GM12878 (cell line): Measurements from ENCODE around the gene WRAP73. TPM values are rescaled to one million over a fixed set of nuclear protein-coding genes. Genes with fewer than 3 reads are reported as not detected.

Source experiments
- ATAC-seq: fragments of 200-7000 bp; cut with Tn5 transposase; 3 replicates; pipeline ENCODE4 v1.9.1; 2020; ENCODE audit warnings: mild to moderate bottlenecking, moderate library complexity
- BruUV-seq: library from RNA; stranded (reverse); fragments of 400-500 nt; replicated peaks from 2 replicates; lab custom pipeline; 2021; lab: Mats Ljungman, UMichigan
- CTCF ChIA-PET: fragments of 300-600 bp; sonication (Branson Sonifier 250); formaldehyde crosslinking; extraction: SDS; loops from one replicate; lab custom pipeline; 2021; ENCODE audit warnings: inconsistent platforms; lab: Yijun Ruan, JAX
- POLR2A ChIA-PET: fragments of 350-600 bp; formaldehyde crosslinking; extraction: SDS; loops from one replicate; lab custom pipeline; 2021; ENCODE audit warnings: inconsistent platforms; lab: Charles Lee
- RAD21 ChIA-PET: fragments of 300-600 bp; sonication (Branson Sonifier 250); formaldehyde crosslinking; loops from one replicate; lab custom pipeline; 2023; ENCODE audit warnings: antibody characterized with exemption; ENCODE audit not compliant: unreplicated experiment; lab: Charles Lee
- SMC1A ChIA-PET: fragments of 300-600 bp; sonication (Branson Sonifier 250); formaldehyde crosslinking; loops from one replicate; lab custom pipeline; 2023; ENCODE audit not compliant: unreplicated experiment, uncharacterized antibody; lab: Charles Lee
- DNase-seq: peaks from one replicate; pipeline ENCODE4 v3.0.0-alpha.2; 2011; ENCODE audit warnings: low read depth, low spot score
- FAIRE-seq: peaks from 3 replicates; lab custom pipeline; 2011; peaks lifted over from hg19 to GRCh38; lab: Jason Lieb, UNC
- H2AFZ ChIP-seq: 2 replicates; pipeline ENCODE4 v1.6.0; 2011; ENCODE audit warnings: low read depth, low read length, control low read depth; ENCODE audit not compliant: control insufficient read depth
- H3K27ac ChIP-seq: 2 replicates; pipeline ENCODE4 v1.5.1; 2011; ENCODE audit warnings: control low read depth; ENCODE audit not compliant: control insufficient read depth, insufficient read depth
- H3K27me3 ChIP-seq, 2 experiments: replicated peaks in 1 of 2; 2 replicates each; pipeline versions ENCODE4 v1.6.0 to v1.6.1; 2011; ENCODE audit warnings: low read length in 1 of 2; ENCODE audit not compliant: control insufficient read depth in 2 of 2, insufficient read depth in 2 of 2
- H3K36me3 ChIP-seq, 2 experiments: 2 replicates each; pipeline ENCODE4 v1.5.1; 2011; ENCODE audit warnings: low read length in 1 of 2; ENCODE audit not compliant: control insufficient read depth in 2 of 2, insufficient read depth in 2 of 2
- H3K4me1 ChIP-seq: 2 replicates; pipeline ENCODE4 v1.6.1; 2011; ENCODE audit warnings: mild to moderate bottlenecking, low read length, moderate library complexity, mixed read lengths; ENCODE audit not compliant: control insufficient read depth, insufficient read depth
- H3K4me2 ChIP-seq: 2 replicates; pipeline ENCODE4 v1.6.0; 2011; ENCODE audit warnings: control low read depth; ENCODE audit not compliant: control insufficient read depth, insufficient read depth
- H3K4me3 ChIP-seq: fragments of 200-600 bp; sonication (generic); 2 replicates; pipeline ENCODE4 v1.5.1; 2016
- H3K79me2 ChIP-seq: 2 replicates; pipeline ENCODE4 v1.6.0; 2011; ENCODE audit warnings: low read length; ENCODE audit not compliant: control insufficient read depth, insufficient read depth
- H3K9ac ChIP-seq: 2 replicates; pipeline ENCODE4 v1.8.0; 2011; ENCODE audit warnings: low read length, control low read depth, mixed read lengths; ENCODE audit not compliant: control insufficient read depth, insufficient read depth
- H3K9me3 ChIP-seq: replicated peaks from 3 replicates; pipeline ENCODE4 v1.5.1; 2011; ENCODE audit warnings: mild to moderate bottlenecking, low read length; ENCODE audit not compliant: control insufficient read depth, insufficient read depth
- H4K20me1 ChIP-seq: 2 replicates; pipeline ENCODE4 v1.6.0; 2011; ENCODE audit not compliant: control insufficient read depth, insufficient read depth
- E2F4 ChIP-seq: IDR thresholded peaks from 2 replicates; pipeline ENCODE4 v1.6.1; 2012; ENCODE audit warnings: low read depth, low read length, improper control_type of control experiment
- EGR1 ChIP-seq, 2 experiments: IDR thresholded peaks; 1 replicate in 1 of 2; 2 replicates in 1 of 2; pipeline ENCODE4 v1.6.1; 2011 to 2012; ENCODE audit warnings: low read depth in 2 of 2, low read length in 2 of 2, borderline replicate concordance in 1 of 2, mild to moderate bottlenecking in 1 of 2, moderate library complexity in 1 of 2
- SP1 ChIP-seq: IDR thresholded peaks from one replicate; pipeline ENCODE4 v1.6.1; 2011; ENCODE audit warnings: low read depth, low read length
- ZNF274 ChIP-seq: IDR thresholded peaks from one replicate; pipeline ENCODE4 v1.8.0; 2011; ENCODE audit not compliant: insufficient read length, insufficient read depth
- WGBS: methylation state at CpG from one replicate; pipeline ENCODE4 v1.1.6; 2016; ENCODE audit warnings: low lambda C conversion rate; ENCODE audit not compliant: insufficient replicate concordance, insufficient coverage; ENCODE audit errors: missing lambda C conversion rate; 5-methylcytosine and 5-hydroxymethylcytosine counted together
- in situ Hi-C: fragments of 300-500 bp; cut with MboI; formaldehyde crosslinking; loops from 9 replicates; pipeline ENCODE4 v1.14.3; 2018; ENCODE audit warnings: mixed read lengths
- intact Hi-C: fragments of 100-400 bp; cut with micrococcal nuclease; formaldehyde crosslinking; loops from one replicate; pipeline ENCODE4 v1.14.2; 2022; ENCODE audit not compliant: unreplicated experiment
- polyA plus RNA-seq, 11 experiments: library from polyadenylated mRNA; depleted of rRNA in 4 of 11; unstranded in 6 of 11; stranded (reverse) in 5 of 11; fragments of >200 nt; fragmentation: Nextera tagmentation in 4 of 11; fragmentation: Illumina TruSeq in 1 of 11; extraction: Ambion mirVana in 4 of 11; extraction: Trizol in 1 of 11; gene quantifications; 1 replicate in 1 of 11; 2 replicates in 10 of 11; pipeline versions ENCODE4 v1.2.1 to v1.2.3, GENCODE V29; 2011 to 2016; ENCODE audit warnings: inconsistent platforms in 2 of 11, missing spikeins in 2 of 11, low read depth in 1 of 11
- total RNA-seq, 4 experiments: library from RNA; depleted of rRNA in 3 of 4; stranded (reverse); fragments of >200 nt in 3 of 4; fragmentation: Illumina TruSeq in 1 of 4; extraction: Trizol in 1 of 4; gene quantifications; 2 replicates each; pipeline versions ENCODE4 v1.2.1 to v1.2.3, GENCODE V29; 2013 to 2021
- TF ChIP-seq, protein P1 (sequence below): IDR thresholded peaks from 2 replicates; pipeline ENCODE4 v1.6.1; 2011; ENCODE audit warnings: low read depth, low read length, improper control_type of control experiment, borderline replicate concordance

The WRAP73 gene
- total and polyA plus RNA-seq, 10 of the 15 experiments (the other 5 are each of a cell fraction or from before 2014, with no cell fraction given): 3.2 to 65.8 (median 48.0) TPM

DNA sequence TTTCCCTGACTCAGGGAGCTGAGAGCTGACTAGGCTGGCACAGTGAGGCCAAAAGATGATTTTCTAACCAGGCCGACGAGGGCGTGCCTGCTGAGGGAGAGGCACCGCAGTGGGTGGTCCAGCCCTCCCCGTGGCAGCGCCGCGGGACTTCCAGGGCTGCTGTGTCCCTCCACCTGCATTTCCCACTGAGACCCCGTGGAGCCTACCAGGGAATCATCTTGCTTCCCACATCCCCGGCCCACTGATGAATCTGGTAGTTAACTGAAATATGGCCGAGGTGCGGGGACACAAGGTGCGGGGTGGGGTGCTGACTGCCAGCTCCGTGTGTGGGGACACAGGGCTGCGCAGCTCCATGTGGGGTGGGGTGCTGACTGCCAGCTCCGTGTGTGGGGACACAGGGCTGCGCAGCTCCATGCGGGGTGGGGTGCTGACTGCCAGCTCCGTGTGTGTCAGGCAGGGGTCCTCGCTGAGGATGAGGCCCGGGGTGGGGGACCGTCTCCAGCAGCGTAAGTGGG lies 10.4 kb downstream of the WRAP73 start:
- no peak overlapping the region for H3K27ac ChIP-seq
- no peak overlapping the region for H2AFZ ChIP-seq
- ChIA-PET CTCF (interaction anchor here (0.7 to 1.4 kb wide), 2 partner anchors 20 kb away, joined by 4 read pairs; no protein-coding TSS in a partner anchor), POLR2A (no interaction called here), SMC1A (interaction anchor here (0.9 kb wide), 1 partner anchor 12 kb away, joined by 3 read pairs; no protein-coding TSS in a partner anchor), RAD21 (no interaction called here)
- WGBS: over 99% methylated on average over 23 of the region's 23 CpGs
- H3K9ac ChIP-seq: no peak overlapping the region
- H3K79me2 ChIP-seq: no peaks in the 10 kb centered on the region
- ATAC-seq (no peak), FAIRE-seq (no peak), DNase-seq (no peak)
- TF ChIP-seq E2F4 (no peak), SP1 (no peak), EGR1 (IDR thresholded peaks at IDR 0.05; ENCODE audit: borderline replicate concordance in 1 of 2, low read depth in 2 of 2, low read length in 2 of 2) (no peak), ZNF274 (no peak)
- H4K20me1 ChIP-seq: no peaks in the 10 kb centered on the region
- H3K9me3 ChIP-seq: no peaks in the 10 kb centered on the region
- peaks cover 13 to 15% of the 10 kb centered on the region in 2 experiments; a peak in 3 of 4 replicates for H3K36me3 ChIP-seq
- H3K4me1 ChIP-seq: no peaks in the 10 kb centered on the region
- no peak overlapping the region for H3K4me3 ChIP-seq
- no peaks in the 10 kb centered on the region for H3K27me3 ChIP-seq
- no peak overlapping the region for H3K4me2 ChIP-seq
- in situ Hi-C loops: no loop called here
- BruUV-seq: no TSS peak
- intact Hi-C loops: no loop called here

DNA sequence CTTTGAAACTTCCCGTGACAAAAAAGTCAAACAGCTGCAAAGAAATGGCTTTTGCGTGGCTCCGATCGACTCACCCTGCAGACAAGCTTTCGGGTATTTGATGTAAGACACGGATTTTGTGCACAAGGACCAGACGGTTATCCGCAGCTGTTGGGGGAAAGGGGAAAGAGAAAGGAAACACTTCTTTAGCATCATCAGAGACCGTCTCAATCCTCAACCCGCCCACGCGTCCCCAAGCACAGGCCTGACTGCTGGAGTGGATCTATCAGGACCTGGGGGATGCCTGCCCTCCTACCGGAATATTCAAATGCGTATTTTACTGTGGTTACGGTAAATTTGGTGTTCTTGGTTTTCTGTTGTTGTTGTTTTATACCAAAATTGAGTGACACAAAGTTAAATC lies 11.2 kb downstream of the WRAP73 start:
- intact Hi-C loops (no loop called here), in situ Hi-C loops (no loop called here)
- SMC1A ChIA-PET: interaction anchor here (0.9 kb wide), 1 partner anchor 11 kb away, joined by 3 read pairs; no protein-coding TSS in a partner anchor
- POLR2A ChIA-PET: no interaction called here
- no peaks in the 10 kb centered on the region for H3K4me1 ChIP-seq
- no peak overlapping the region for H3K27ac ChIP-seq
- no peak overlapping the region for H3K4me2 ChIP-seq
- H3K4me3 ChIP-seq: no peak overlapping the region
- RAD21 ChIA-PET: no interaction called here
- H3K79me2 ChIP-seq: no peaks in the 10 kb centered on the region
- no peaks in the 10 kb centered on the region for H4K20me1 ChIP-seq
- no peak for ATAC-seq
- H2AFZ ChIP-seq: no peak overlapping the region
- DNase-seq: no peak
- no peak for FAIRE-seq
- peak in 1 of 2 experiments; percentile 59; a peak in 1 of 3 replicates for TF ChIP-seq EGR1 (IDR thresholded peaks at IDR 0.05; ENCODE audit: borderline replicate concordance in 1 of 2, low read depth in 2 of 2, low read length in 2 of 2)
- TF ChIP-seq, protein P1, sequence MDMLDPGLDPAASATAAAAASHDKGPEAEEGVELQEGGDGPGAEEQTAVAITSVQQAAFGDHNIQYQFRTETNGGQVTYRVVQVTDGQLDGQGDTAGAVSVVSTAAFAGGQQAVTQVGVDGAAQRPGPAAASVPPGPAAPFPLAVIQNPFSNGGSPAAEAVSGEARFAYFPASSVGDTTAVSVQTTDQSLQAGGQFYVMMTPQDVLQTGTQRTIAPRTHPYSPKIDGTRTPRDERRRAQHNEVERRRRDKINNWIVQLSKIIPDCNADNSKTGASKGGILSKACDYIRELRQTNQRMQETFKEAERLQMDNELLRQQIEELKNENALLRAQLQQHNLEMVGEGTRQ: no peak
- BruUV-seq: no TSS peak
- CTCF ChIA-PET: interaction anchor here (1.0 to 1.4 kb wide), 2 partner anchors 9 to 20 kb away, joined by 3 to 4 read pairs; no protein-coding TSS in a partner anchor
- H3K36me3 ChIP-seq: peaks cover 15 to 16% of the 10 kb centered on the region in 2 experiments; a peak in 3 of 4 replicates
- WGBS: 34% methylated on average over 15 of the region's 15 CpGs
- no peaks in the 10 kb centered on the region for H3K9me3 ChIP-seq
- H3K9ac ChIP-seq: no peak overlapping the region
- H3K27me3 ChIP-seq: no peaks in the 10 kb centered on the region
